Hepatocyte (in vitro differentiated cells): ENCODE data around the gene CLIC4. TPM values are rescaled to one million over a fixed set of nuclear protein-coding genes. Genes with fewer than 3 reads are reported as not detected.

Experiments
- DNase-seq: peaks from one replicate; pipeline ENCODE4 v3.0.0-alpha.2; 2016; ENCODE audit warnings: low spot score
- H2AFZ ChIP-seq: fragments of 200-600 bp; sonication (generic); 2 replicates; pipeline ENCODE4 v1.6.0; 2016; ENCODE audit warnings: antibody characterized with exemption, mild to moderate bottlenecking
- H3K27ac ChIP-seq: fragments of 200-600 bp; sonication (generic); 2 replicates; pipeline ENCODE4 v1.5.1; 2016; ENCODE audit warnings: mild to moderate bottlenecking
- H3K27me3 ChIP-seq: fragments of 200-600 bp; sonication (generic); 2 replicates; pipeline ENCODE4 v1.6.1; 2016
- H3K36me3 ChIP-seq: fragments of 200-600 bp; sonication (generic); replicated peaks from 2 replicates; pipeline ENCODE4 v1.5.1; 2016; ENCODE audit warnings: low read depth; ENCODE audit not compliant: insufficient read depth
- H3K4me1 ChIP-seq: fragments of 200-600 bp; sonication (generic); 2 replicates; pipeline ENCODE4 v1.5.1; 2016; ENCODE audit warnings: mild to moderate bottlenecking, moderate library complexity; ENCODE audit not compliant: insufficient read depth
- H3K4me2 ChIP-seq: fragments of 200-600 bp; sonication (generic); 2 replicates; pipeline ENCODE4 v1.6.0; 2016
- H3K4me3 ChIP-seq: fragments of 200-600 bp; sonication (generic); 2 replicates; pipeline ENCODE4 v1.5.1; 2016; ENCODE audit warnings: mild to moderate bottlenecking
- H3K79me2 ChIP-seq: fragments of 200-600 bp; sonication (generic); 2 replicates; pipeline ENCODE4 v1.6.0; 2017; ENCODE audit warnings: mild to moderate bottlenecking
- H3K9me2 ChIP-seq: fragments of 200-600 bp; sonication (generic); replicated peaks from 2 replicates; pipeline ENCODE4 v1.6.0; 2017; ENCODE audit warnings: mild to moderate bottlenecking; ENCODE audit not compliant: insufficient read depth
- H3K9me3 ChIP-seq: fragments of 200-600 bp; sonication (generic); 2 replicates; pipeline ENCODE4 v1.5.1; 2016; ENCODE audit warnings: low read depth, mild to moderate bottlenecking
- H4K20me1 ChIP-seq: fragments of 200-600 bp; sonication (generic); 2 replicates; pipeline ENCODE4 v1.6.0; 2016; ENCODE audit warnings: mild to moderate bottlenecking; ENCODE audit not compliant: insufficient read depth, poor library complexity, severe bottlenecking
- EZH2 ChIP-seq: fragments of 200-600 bp; sonication (generic); IDR thresholded peaks from 2 replicates; pipeline ENCODE4 v1.6.1; 2016; ENCODE audit warnings: antibody characterized with exemption, mild to moderate bottlenecking, borderline replicate concordance
- EZH2phosphoT487 ChIP-seq: fragments of 200-600 bp; sonication (generic); IDR thresholded peaks from one replicate; pipeline ENCODE4 v1.6.1; 2018; ENCODE audit warnings: antibody characterized with exemption, mild to moderate bottlenecking, low read depth, moderate library complexity; ENCODE audit not compliant: unreplicated experiment, severe bottlenecking
- WGBS: methylation state at CpG from one replicate; pipeline ENCODE4 v1.1.6; 2016; ENCODE audit warnings: low lambda C conversion rate; ENCODE audit errors: missing lambda C conversion rate; 5-methylcytosine and 5-hydroxymethylcytosine counted together
- polyA plus RNA-seq: library from polyadenylated mRNA; unstranded; fragments of >200 nt; fragmentation: Nextera tagmentation; extraction: Ambion mirVana; gene quantifications from 2 replicates; pipeline ENCODE4 v1.2.1, GENCODE V29; 2016
- total RNA-seq: library from RNA; depleted of rRNA; stranded (reverse); fragments of >200 nt; gene quantifications from 2 replicates; pipeline ENCODE4 v1.2.3, GENCODE V29; 2014
- TF ChIP-seq, protein P1 (sequence below): fragments of 200-600 bp; sonication (generic); IDR thresholded peaks from 2 replicates; pipeline ENCODE4 v1.5.1; 2016; ENCODE audit warnings: antibody characterized with exemption, mild to moderate bottlenecking; ENCODE audit not compliant: poor library complexity

Gene CLIC4
- total and polyA plus RNA-seq, 2 experiments from 2014 or later: 146 to 259 TPM

DNA sequence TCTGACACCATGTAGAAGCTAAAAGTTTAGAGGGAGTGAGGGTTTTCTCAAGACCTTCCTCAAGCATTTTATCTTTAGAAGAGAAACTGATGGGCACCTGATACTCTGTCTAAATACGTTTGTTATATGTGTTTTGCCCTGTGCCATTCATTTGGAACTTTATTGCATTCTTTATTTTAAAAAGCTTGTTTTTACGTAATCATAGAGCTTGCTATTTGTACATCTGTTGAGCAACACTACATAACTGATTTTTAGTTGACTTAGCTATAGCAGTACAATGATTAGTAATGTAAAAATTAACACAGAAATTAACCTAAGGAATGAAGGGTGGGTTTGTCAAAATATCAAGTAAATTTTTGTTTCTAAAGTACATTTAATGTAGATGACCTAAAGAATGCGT, 96.3 kb downstream of the CLIC4 start:
- Histone ChIP-seq H3K79me2 (peaks cover 29% of the 10 kb centered on the region), H3K36me3 (no peaks in the 10 kb centered on the region), H2AFZ (no peak overlapping the region), H3K9me2 (no peaks in the 10 kb centered on the region), H3K9me3 (no peaks in the 10 kb centered on the region), H4K20me1 (peaks cover 19% of the 10 kb centered on the region), H3K4me3 (no peak overlapping the region), H3K27ac (no peak overlapping the region), H3K4me2 (no peak overlapping the region), H3K27me3 (no peaks in the 10 kb centered on the region), H3K4me1 (no peaks in the 10 kb centered on the region)
- no peak for DNase-seq
- TF ChIP-seq EZH2phosphoT487 (no peak), EZH2 (no peak)
- TF ChIP-seq, protein P1, sequence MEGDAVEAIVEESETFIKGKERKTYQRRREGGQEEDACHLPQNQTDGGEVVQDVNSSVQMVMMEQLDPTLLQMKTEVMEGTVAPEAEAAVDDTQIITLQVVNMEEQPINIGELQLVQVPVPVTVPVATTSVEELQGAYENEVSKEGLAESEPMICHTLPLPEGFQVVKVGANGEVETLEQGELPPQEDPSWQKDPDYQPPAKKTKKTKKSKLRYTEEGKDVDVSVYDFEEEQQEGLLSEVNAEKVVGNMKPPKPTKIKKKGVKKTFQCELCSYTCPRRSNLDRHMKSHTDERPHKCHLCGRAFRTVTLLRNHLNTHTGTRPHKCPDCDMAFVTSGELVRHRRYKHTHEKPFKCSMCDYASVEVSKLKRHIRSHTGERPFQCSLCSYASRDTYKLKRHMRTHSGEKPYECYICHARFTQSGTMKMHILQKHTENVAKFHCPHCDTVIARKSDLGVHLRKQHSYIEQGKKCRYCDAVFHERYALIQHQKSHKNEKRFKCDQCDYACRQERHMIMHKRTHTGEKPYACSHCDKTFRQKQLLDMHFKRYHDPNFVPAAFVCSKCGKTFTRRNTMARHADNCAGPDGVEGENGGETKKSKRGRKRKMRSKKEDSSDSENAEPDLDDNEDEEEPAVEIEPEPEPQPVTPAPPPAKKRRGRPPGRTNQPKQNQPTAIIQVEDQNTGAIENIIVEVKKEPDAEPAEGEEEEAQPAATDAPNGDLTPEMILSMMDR: no peak
- WGBS: 96% methylated on average over 3 of the region's 3 CpGs

- no peak for DNase-seq
- Histone ChIP-seq H3K4me3 (no peak overlapping the region), H3K9me3 (no peaks in the 10 kb centered on the region), H3K27me3 (no peaks in the 10 kb centered on the region), H2AFZ (no peak overlapping the region), H3K79me2 (no peaks in the 10 kb centered on the region), H3K36me3 (no peaks in the 10 kb centered on the region), H3K4me2 (no peak overlapping the region), H3K9me2 (no peaks in the 10 kb centered on the region), H3K27ac (no peak overlapping the region), H3K4me1 (peaks cover 10% of the 10 kb centered on the region), H4K20me1 (no peaks in the 10 kb centered on the region)
- WGBS: 96% methylated on average over 4 of the region's 4 CpGs
- TF ChIP-seq, protein P1: no peak
- TF ChIP-seq EZH2: no peak
- TF ChIP-seq EZH2phosphoT487: no peak
Observed at GRCh38 chr1:24846671-24847070, 101.4 kb downstream of the CLIC4 start.

- Histone ChIP-seq H3K36me3 (no peaks in the 10 kb centered on the region), H3K4me3 (peak overlapping the region; percentile 41), H2AFZ (peak overlapping the region; percentile 32), H3K9me2 (no peaks in the 10 kb centered on the region), H3K27me3 (no peaks in the 10 kb centered on the region), H3K4me1 (peaks cover 10% of the 10 kb centered on the region), H3K9me3 (no peaks in the 10 kb centered on the region), H3K27ac (peak overlapping the region; percentile 41), H4K20me1 (no peaks in the 10 kb centered on the region), H3K79me2 (no peaks in the 10 kb centered on the region), H3K4me2 (peak overlapping the region; percentile 98)
- peak; percentile 92 for DNase-seq
- TF ChIP-seq EZH2 (no peak), EZH2phosphoT487 (no peak)
- TF ChIP-seq, protein P1: peak; percentile 94
- 2% methylated on average over 64 of the region's 89 CpGs for WGBS
Observed at GRCh38 chr1:24847995-24848881, 103.0 kb downstream of the CLIC4 start.
